ENCODE measurements around the gene ARAP3.

Gene ARAP3

DNA sequence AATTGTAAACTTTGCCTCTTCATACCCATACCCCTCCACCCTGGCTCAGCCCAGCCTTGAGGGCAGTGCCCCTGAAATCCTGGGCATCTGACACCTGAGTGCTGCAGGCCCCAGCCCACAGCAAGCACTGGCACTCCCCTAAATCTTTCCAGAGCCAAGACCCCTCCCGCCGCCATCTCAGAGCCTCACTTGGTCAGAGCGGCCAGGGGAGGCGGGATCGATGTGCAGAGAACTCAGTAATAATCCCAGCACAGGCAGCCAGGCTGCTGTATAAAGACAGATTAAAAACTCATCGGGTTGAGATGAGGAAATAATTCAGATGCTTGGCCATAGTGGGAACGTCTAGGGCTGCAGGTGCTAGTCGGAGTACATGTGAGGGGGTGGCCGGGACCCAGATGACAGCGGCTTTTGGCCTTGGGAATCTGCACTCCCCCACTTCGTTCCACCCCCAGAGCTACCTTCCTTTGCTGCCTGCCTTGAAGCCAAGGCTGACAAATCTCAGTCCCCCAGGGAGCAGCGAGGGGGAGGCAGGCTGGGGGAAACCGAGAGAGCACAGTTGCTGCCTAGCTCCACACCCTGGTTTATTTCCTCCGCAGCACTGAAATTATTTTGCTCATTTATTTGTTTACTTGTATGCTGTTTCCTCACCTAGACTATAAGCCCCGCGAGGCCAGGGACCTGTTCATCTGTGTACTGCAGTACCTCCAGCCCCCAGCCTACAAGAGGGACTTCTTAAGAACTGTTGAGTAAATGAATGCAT, 19.5 kb upstream of the ARAP3 start:
- no peak for DNase-seq

DNA sequence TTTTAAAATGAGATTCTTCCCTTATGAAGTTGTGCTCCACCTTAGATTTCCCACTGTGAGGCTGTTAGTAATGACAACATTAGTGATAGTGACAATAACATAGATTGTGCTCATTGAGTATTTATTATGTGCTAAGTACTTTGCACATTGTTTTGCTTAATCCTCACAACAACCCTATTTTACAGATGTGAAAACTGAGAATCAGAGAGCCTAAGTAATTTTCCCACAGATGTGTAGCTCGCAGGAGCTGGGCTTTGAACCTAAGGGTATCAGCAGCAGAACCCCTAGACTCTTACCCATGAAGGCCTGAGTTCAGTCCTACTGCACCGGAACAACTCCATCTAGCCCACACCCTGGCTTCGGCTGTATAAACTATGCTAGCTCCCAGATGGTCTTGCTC, 15.6 kb upstream of the ARAP3 start:
- no peak for DNase-seq

DNA sequence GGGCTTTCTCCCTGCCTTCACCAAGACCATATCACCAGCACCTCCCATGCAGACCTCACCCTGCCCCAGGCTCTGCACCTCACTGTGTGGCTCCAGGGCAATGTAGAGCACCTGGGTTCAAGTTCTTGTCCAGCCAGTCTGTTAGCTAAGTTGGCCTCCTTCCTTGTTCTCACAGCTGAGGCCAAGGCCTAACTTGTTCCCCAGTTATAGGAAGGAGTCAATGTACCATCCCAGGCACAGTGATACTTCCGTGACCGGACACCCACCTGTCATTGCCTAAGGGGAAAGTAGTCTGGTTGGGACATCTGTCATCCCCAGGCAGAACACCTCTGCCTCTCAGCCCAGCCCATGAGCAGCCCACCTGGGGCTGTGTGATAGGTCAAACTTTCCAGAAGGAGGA, 14.4 kb upstream of the ARAP3 start:
- DNase-seq, result no peak

DNA sequence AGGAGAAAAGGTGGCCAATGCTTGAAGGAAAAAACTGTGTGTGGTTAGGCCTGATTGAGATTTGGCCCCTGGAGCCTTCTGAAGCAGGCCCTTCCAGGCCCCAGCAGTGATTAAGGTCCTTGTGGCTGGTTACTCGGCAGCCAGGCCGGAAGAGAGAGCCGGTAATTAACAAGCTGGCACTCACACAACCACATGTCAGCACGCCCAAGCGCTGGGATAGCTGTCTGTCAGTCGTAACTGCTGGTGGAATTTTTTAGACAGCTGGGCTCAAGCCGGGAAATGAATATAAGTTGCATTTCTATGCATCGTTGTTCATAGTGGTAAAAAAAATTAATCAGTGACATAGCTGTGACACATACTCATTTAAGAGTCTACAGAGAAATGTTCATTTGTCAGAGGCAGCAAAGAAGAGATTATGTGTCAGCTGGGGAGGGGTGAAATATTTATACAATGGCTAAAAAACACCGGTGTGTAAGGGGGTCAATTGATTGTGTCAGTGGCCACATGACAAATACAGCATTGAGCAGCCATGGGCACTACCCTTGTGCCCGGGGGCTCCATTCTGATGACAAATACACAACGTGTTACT, 13.7 kb upstream of the ARAP3 start:
- DNase-seq, result no peak

DNA sequence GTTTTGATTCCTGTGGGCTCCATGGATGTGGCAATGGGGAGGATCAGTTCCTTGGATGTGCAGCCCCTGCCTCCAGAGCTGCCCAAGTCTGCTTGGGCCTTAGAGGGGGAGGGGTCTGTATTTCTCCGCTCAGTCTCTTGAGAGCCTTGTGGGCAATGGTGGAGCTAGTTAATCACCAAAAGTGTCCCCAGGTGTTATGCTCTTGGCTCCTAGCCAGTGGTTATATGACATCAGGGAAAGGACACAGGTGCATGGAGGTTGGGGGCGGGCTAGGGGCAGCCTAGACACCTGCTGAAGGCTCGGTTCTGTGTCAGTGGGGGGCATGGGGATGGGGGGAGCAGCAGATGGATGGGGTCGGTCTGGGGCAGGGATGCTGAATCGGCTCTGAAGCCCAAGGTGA, 12.4 kb upstream of the ARAP3 start:
- DNase-seq, result no peak

DNA sequence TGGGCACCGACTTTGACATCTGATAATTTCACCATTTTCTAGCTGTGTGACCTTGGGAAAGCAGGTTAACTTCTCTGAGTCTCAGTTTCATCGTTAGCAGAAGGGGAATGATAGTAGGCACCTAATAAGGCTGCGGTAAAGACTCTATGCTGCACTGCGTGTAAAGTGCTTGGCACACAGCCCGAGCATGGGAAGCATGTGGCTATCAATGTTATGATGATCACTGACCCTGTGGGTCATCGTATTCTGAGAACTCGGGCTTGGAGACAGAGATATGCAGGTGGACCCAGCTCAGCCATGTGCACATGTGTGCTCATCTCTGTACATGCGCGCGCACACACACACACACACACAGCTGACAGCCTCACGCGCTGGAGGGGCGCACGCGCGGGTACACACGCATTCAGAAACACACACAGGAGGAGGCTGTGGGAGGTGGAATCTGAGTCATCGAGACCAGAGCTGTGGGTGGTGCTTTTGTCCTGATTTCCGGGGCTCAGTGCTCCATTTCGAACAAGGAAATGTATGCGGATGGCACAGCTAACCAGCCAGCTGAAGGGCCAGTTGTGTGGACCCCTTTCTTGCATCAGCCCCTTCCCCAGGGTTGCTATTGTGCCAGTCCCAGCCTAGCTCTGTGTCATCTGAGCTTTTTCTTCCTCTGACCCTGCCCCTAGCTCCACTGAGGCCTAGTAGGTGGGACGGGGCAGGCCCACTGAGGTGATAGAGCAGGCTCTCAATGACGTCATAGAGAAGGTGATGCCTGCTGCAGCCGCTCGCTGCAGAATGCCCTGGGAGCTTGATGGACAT, 11.1 kb upstream of the ARAP3 start:
- peak; percentile 57 to 71 for DNase-seq

DNA sequence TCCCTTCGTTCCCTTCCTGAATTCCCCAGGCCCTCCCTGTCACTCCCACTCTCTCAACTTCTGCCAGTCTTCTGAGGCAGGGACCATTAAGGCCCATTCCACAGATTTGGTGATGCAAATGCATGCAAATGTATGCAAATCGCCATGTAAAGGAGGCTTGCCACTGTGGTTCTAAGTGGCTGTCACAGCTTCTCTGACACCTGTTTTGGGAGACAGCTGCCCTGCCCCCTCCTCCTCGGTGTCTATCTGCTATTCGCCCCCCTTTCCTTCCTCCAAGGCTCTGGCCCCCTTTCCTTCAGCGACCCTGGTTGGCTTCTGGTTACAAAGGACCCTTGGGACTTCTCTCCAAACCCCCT, 10.5 kb upstream of the ARAP3 start:
- no peak for DNase-seq

DNA sequence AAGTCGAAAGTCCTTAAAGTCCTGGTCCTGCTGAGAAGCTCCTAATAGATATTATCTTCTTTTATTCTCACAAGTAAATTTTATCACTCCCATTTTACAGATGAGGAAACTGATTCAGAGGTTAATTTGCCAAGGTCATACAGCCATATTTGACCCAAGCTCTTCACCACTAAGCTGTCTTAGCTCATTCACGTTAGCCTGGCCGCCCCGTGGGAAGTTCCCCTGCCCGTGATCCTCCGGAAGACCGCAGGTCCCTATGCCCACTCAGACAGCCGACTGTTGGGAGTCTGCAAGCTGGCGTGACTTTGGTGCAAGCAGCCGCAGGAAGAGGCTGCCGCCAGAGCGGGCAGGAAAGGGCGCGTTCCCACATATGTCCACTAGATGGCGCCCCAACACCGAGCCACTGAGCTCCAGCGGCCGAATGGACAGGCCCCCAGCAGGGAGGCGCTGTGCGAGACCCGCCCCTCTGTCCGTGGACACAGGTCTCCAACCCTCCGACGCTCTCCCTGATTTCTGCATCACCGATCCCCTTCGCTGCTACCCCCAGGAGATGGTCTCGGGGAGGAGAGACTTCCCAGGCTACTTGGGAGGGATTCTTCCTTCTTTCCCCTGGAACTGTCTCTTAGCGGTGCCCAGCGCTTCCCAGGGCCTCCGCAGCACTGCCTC, 10.0 kb upstream of the ARAP3 start:
- peak; percentile 83 to 87 for DNase-seq

DNA sequence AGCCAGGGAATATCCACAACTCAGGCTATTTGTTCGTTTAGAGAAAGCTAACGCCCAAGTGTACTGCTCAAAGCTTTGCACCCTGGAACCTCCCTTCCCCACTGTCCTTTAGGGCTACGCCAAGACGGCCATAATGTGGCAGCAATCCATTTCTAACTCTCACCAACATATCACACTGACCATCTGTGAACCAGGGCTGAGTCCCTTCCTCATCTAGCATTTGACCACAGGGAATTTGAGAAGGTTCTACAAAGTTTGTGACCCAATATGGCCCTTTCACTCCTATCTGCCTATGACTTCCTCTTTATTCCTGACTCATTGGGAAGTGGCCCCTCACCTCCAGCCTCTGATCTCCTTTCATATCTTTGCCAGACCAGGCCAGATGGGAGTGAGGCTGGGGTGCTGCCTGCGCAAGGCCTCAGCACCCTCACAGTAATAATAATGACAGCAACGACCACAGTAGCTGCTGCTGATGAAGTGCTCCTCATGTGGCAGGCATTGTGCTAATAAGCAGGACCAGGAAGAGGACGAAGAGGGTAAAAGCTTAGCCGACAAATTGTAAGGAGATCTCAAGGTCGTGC, 9.3 kb upstream of the ARAP3 start:
- no peak for DNase-seq

DNA sequence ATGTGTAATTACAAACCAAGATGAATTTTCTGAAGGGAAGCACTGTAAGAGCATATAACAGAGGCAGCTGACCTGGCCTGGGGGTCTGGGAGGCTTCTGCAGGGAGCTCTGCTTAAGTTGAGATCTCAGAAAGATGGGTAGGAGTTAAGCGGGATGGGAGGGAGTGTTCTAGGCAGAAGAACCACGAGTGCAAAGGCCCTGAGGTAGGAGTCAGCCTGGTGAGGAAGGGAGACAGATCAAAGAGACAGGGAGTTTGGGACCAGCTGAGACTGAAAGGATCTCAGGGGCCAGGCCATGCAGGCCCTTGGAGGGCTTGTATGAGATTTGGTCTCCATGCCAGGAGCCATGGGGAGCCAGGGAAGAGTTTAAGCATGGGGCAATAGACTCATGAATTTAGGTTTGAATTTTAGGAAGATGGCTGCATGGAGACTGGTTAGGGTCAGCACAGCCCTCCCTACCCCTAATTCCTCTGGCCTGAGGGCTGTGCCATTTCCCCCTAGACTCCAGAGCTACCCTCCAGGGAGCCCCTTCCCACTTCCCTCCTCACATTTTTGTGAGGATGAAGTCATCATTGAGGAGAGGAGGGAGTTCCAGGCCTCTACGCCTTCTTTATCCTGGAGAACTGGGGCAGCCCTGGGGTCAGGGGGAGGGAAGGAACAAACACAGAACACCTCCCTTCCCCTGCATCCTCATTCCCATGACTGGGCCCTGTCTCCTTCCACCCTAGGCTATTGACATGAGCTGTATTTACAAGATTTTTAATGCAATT, 4.8 kb upstream of the ARAP3 start:
- DNase-seq, result no peak

DNA sequence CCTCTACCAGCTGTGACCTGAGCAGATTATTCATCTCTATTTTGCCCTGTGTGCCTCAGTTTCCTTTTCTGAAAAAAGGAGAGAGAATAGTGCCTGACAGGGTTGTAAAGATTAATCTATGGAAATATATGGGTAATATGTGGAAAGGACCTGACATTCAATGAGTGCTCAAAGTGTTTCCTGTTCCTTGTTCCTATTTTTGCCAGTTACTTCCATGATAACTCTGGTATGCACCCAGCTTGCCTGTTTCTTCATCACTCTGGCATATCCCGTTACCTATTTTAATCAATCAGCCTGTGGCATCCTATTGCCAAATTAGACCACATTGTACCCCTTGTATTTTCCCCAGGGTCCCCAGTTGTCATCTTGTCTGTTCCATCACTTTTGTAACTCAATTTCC, 3.6 kb upstream of the ARAP3 start:
- DNase-seq, result no peak

DNA sequence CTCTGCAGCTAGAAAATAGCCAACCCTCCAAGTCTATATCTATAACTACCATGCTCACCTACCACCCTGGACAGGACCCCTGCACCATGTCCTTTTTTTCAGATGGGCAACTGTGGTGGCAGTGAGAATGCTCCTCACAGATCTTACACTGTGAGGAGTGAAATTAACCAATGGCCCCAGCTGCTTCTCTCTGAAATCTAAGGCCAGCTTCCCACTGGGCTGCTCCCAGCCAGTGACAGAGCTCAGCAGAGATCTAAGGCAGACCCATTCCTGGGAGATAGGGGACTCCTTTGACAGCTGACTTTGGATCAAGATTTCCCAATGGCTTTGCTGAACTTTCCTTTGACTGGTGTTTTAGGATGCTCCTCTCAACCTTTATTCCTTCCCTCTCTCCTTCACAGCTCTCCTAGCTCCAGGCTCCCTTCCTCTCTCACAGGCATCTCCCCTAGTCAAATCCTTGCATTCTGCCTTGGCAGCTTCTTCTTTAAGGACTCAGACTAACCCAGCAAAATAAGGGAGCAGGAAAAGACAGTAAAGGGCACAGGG, 1.6 kb upstream of the ARAP3 start:
- no peak for DNase-seq

DNA sequence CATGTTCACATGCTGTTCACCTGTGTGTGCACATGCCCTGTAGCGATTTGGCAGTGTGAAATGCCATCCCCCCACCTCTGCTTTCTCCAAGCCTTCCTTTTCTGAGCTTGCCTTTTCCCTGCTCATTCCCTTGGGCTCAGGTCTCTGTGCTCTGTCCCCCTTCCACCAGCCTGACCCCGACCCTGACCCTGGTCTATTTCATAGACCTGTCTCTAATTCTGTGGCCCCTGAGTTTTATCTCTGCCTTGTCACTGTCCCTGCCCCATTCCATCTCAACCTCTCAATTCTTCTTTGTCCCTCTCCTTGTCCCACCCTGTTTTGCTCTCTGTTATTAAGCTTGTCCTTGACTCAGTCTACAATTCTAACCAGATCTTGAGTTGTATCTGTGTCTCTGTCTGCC, 735 bp downstream of the ARAP3 start:
- DNase-seq, result no peak

DNA sequence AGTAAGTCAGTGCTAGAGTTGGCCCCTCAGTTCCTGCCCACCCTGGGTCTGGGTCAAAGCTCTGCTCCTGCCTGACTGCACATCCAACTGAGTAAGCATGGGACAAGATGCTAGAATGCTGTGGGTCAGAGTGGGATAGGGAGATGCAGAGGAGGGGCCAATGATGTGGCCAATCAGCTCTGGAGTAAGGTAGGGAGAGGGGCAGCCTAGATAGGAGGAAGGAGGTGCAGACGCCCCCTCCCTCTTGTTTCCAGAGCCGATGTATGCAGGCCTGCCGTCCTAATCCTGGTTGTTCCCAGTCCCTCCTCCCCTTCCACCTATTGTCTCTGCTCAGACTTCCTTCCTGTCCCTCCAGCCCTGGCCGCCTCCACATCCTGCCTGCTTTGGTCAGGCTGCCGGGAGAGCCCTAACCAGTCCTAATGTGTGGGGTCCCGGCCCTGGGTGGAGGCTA, 1.3 kb downstream of the ARAP3 start:
- DNase-seq, result no peak

DNA sequence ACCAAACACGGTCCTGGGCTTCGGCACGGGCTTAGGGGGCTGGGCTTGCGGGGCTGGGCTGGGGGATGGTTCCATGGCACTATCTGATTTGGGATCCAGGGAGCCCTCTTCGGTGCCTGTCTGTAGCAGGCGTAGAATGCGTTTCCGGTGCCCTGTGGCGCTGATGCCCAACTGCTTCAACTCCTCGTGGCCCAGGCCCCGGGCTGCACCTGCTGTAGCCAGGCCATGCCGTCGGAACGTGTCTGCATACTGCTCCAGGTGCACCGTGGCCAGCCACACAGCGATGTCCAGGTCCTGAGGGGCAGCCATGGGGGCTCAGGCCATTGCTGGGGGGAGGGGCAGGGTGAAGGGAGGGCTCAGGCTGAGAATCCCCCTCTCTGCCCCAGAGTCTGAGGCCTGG, 1.9 kb downstream of the ARAP3 start:
- DNase-seq, result no peak

DNA sequence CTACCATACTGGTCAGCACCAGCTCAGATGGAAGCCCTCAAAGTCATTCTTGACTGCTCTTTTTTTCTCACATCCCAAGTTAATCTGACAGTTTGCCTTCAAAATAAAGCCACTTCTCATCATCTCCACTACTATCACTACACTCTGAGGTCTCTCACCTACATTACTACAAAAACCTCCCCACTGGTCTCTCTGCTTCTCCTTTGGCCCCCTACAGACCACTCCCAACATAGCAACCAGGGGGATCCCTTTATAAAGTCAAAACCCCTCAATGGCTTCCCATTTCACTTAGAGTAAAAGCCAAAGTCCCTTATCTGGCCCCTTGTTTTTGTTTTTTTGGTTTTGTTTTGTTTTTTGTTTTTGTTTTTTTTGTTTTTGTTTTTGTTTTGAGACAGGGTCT, 4.6 kb downstream of the ARAP3 start:
- DNase-seq, result no peak

DNA sequence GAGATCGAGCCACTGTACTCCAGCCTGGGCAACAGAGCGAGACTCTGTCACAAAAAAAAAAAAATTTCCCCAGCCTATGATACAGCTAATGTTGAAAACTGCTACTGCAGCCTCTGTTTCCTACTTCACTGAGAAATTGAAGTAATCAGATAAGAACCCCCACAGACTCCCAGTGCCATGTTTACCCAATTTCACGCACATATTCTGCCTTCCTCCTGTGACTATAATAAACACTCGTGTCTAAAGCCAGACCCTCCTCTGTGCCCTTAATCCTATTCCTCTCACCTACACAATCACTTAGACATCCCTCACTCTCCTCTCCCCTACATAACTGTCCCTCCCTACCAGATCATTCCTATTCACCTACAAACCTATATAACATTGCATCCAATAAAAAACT, 6.4 kb downstream of the ARAP3 start:
- DNase-seq, result no peak

DNA sequence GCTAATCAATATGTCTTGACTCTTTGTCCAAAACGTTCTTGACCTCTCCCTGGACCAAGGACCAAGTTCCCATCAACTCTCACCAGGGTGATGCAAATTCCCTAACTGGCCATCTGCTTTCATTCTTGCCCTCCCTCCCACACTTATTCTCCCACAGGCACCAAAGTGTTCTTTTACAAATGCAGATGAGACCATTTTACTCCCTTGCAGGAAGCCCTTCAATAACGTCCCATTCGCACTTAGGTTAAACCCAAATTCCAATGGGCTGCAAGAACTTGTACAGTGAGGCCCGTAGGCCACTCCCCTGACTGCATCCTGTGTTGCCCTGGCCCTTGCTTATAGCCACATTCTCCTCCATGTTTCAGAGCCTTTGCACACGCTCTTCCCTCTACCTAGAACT, 7.3 kb downstream of the ARAP3 start:
- DNase-seq, result no peak

DNA sequence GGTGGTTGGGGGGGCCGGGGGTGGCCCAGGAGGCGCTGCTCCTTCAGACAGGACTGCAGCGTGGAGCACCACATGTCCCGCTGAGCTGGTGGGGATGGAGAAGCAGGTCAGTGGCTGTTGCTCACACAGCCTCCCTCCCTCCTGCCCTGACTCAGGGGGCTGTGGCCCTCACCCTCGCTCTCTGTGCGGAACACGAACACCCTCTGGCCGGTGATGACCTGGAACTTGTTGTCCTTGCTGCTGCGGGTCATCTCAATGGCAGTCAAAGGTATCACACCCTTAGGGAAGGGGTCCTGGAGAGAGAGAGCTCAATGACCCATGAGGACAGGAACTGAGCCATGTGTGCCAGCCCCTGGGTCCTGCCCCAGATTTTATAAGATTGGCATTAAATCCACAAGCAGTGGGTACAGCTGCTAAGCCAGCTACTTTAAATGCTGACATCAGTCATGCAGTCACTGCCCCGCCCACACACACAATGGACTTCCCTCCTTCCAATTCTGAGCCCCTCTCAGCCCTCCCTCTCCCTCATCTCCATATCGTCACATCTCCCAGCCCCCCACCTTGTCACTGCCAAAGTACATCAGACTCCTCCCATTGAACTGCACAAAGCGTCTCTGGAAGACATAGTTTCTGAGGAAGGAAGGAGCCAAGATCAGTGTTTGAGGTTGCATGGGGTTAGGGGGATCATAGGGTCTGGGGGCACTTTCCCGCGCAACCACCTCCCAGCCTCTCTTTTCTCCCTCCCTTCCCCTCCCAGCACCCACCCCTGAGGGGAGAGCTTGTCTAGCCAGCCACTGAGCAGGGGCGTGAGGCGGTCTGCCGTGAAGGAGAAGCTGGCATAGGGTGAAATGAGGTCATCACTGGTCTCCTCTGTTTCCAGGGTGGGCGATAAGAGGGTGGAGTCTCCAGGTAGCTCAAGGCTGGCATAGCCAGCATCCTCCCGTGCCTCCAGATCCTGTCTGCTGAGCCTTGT, 8.9 kb downstream of the ARAP3 start:
- no peak for DNase-seq

DNA sequence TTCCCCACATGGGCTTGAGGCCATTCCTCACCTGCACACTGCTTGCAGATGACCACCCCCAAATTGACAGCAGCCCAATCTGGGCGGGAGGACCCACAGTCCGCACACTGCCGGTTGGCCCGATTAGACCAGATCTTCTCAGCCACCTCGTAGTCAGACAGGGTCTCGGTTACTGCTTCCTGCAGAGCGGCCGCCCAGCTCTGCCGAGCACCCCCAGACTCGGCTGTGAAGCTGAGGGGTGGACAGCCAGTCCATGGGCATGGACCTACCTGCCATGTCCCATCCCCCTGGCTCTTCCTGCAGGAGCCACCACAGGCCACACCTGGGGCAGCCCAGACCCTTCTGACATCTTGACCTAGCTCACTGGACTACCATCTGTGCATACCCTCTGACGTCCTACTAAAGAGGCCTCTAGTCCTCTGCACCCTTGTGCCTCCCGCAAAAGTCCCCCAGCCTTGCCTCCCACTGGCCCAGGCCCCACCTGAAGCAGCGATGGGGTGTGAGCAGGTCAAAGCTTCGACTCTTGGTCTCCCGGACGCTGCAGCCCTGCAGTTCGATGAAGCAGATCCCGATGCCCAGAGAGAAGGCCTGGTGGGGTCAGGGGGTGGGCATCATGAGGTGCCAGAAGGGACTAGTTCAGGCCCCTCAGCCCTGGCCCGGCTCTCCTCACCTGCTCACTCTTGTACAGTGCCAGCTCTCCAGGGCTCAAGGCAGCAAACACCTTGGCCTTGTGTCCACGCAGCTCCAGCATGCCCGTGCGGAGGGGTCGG, 9.8 kb downstream of the ARAP3 start:
- no peak for DNase-seq

All from CD4-positive, alpha-beta T cell treated with Interleukin-1 beta for 1 hour (primary cell).